WTC11 (cell line): ENCODE data around the gene TBC1D17.

ENCODE experiments used
- CREB1 ChIP-seq: sonication (generic); formaldehyde crosslinking; IDR thresholded peaks from 2 replicates; pipeline ENCODE4 v1.8.0; 2023; ENCODE audit warnings: mild to moderate bottlenecking, missing genetic modification reagents
- CTCF ChIP-seq: fragments of 200-600 bp; IDR thresholded peaks from 2 replicates; pipeline ENCODE4 v1.8.0; 2022; ENCODE audit warnings: antibody characterized with exemption
- FOXP1 ChIP-seq: sonication (generic); formaldehyde crosslinking; IDR thresholded peaks from 2 replicates; pipeline ENCODE4 v1.8.0; 2022; ENCODE audit warnings: missing genetic modification reagents, mild to moderate bottlenecking, moderate library complexity, borderline replicate concordance
- JUN ChIP-seq: sonication (generic); formaldehyde crosslinking; IDR thresholded peaks from 2 replicates; pipeline ENCODE4 v1.8.0; 2023; ENCODE audit warnings: mild to moderate bottlenecking, missing genetic modification reagents
- NR2C2 ChIP-seq: sonication (generic); formaldehyde crosslinking; IDR thresholded peaks from 2 replicates; pipeline ENCODE4 v1.8.0; 2022; ENCODE audit warnings: mild to moderate bottlenecking, missing genetic modification reagents
- SP1 ChIP-seq: sonication (generic); formaldehyde crosslinking; conservative IDR thresholded peaks from 2 replicates; pipeline ENCODE4 v1.8.1; 2022; ENCODE audit warnings: missing genetic modification reagents
- TEAD1 ChIP-seq: sonication (generic); formaldehyde crosslinking; IDR thresholded peaks from 2 replicates; pipeline ENCODE4 v1.8.0; 2022; ENCODE audit warnings: mild to moderate bottlenecking, missing genetic modification reagents
- ZNF263 ChIP-seq: sonication (generic); formaldehyde crosslinking; IDR thresholded peaks from 2 replicates; pipeline ENCODE4 v1.8.1; 2022; ENCODE audit warnings: low read depth, mild to moderate bottlenecking, moderate library complexity, missing genetic modification reagents
- TF ChIP-seq, protein P1 (sequence below): sonication (generic); formaldehyde crosslinking; IDR thresholded peaks from 2 replicates; pipeline ENCODE4 v1.8.1; 2022; ENCODE audit warnings: missing genetic modification reagents, borderline replicate concordance
- TF ChIP-seq, protein P2 (sequence below): sonication (generic); formaldehyde crosslinking; IDR thresholded peaks from 2 replicates; pipeline ENCODE4 v1.8.1; 2023; ENCODE audit warnings: mild to moderate bottlenecking, missing genetic modification reagents, moderate library complexity

GRCh38 chr19:49924004-49924880 lies 46.7 kb downstream of the TBC1D17 start:
- TF ChIP-seq CTCF (no peak), CREB1 (CRISPR knock-in tag) (no peak), FOXP1 (CRISPR knock-in tag) (no peak), TEAD1 (CRISPR knock-in tag) (no peak), JUN (no peak), ZNF263 (no peak), NR2C2 (CRISPR knock-in tag) (no peak), SP1 (CRISPR knock-in tag) (no peak)
- TF ChIP-seq, protein P1, sequence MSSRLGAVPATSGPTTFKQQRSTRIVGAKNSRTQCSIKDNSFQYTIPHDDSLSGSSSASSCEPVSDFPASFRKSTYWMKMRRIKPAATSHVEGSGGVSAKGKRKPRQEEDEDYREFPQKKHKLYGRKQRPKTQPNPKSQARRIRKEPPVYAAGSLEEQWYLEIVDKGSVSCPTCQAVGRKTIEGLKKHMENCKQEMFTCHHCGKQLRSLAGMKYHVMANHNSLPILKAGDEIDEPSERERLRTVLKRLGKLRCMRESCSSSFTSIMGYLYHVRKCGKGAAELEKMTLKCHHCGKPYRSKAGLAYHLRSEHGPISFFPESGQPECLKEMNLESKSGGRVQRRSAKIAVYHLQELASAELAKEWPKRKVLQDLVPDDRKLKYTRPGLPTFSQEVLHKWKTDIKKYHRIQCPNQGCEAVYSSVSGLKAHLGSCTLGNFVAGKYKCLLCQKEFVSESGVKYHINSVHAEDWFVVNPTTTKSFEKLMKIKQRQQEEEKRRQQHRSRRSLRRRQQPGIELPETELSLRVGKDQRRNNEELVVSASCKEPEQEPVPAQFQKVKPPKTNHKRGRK (CRISPR knock-in tag), result no peak
- TF ChIP-seq, protein P2, sequence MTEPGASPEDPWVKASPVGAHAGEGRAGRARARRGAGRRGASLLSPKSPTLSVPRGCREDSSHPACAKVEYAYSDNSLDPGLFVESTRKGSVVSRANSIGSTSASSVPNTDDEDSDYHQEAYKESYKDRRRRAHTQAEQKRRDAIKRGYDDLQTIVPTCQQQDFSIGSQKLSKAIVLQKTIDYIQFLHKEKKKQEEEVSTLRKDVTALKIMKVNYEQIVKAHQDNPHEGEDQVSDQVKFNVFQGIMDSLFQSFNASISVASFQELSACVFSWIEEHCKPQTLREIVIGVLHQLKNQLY (CRISPR knock-in tag), result no peak
